ENCODE measurements around the gene EEF1AKMT3.

The EEF1AKMT3 gene

DNA sequence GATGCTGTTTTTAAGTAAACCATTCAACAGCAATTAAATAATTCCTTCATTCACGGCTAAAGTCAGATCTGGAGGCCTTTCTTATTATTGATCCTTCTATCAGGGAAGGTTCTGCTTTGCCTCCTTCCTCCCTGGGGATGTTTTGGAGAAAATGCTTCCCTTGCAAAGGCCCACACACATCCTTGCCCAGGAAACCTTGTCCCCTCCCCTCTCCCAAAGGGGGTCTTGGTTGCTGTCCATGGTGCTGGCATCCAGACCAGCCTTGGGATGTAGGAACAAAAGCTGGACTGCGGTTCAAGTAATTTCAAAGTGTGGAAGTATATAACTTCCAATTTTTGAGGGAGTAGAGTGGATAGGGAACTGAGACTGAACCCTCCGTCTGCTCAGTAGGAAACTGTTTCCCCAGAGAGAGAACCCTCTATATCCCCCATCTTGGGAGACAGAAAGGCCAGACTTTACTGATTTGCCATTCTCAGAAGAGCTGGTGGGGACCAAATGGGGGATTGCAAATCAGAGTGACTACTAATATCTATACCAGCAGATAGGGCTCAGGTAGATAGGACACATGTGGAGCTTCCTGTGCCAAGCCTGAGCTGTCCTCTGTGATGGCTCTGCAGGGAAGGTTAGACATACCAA lies 11.9 kb upstream of the EEF1AKMT3 start:
- Histone ChIP-seq H3K27me3 (replicated peaks; ENCODE audit: control insufficient read depth, insufficient read depth, low read length) (no peaks in the 10 kb centered on the region; the same call in 1 of the 2 replicates), H3K4me3 (replicated peaks; ENCODE audit: low read depth, low read length) (no peak overlapping the region), H3K36me3 (ENCODE audit: control insufficient read depth, insufficient read depth, low read length) (peaks cover 8% of the 10 kb centered on the region)
- TF ChIP-seq, protein P1, sequence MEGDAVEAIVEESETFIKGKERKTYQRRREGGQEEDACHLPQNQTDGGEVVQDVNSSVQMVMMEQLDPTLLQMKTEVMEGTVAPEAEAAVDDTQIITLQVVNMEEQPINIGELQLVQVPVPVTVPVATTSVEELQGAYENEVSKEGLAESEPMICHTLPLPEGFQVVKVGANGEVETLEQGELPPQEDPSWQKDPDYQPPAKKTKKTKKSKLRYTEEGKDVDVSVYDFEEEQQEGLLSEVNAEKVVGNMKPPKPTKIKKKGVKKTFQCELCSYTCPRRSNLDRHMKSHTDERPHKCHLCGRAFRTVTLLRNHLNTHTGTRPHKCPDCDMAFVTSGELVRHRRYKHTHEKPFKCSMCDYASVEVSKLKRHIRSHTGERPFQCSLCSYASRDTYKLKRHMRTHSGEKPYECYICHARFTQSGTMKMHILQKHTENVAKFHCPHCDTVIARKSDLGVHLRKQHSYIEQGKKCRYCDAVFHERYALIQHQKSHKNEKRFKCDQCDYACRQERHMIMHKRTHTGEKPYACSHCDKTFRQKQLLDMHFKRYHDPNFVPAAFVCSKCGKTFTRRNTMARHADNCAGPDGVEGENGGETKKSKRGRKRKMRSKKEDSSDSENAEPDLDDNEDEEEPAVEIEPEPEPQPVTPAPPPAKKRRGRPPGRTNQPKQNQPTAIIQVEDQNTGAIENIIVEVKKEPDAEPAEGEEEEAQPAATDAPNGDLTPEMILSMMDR (IDR thresholded peaks at IDR 0.05; ENCODE audit: insufficient read depth, low read length, poor library complexity, severe bottlenecking) = no peak
- DNase-seq (ENCODE audit: extremely low read depth, insufficient read length) = no peak

DNA sequence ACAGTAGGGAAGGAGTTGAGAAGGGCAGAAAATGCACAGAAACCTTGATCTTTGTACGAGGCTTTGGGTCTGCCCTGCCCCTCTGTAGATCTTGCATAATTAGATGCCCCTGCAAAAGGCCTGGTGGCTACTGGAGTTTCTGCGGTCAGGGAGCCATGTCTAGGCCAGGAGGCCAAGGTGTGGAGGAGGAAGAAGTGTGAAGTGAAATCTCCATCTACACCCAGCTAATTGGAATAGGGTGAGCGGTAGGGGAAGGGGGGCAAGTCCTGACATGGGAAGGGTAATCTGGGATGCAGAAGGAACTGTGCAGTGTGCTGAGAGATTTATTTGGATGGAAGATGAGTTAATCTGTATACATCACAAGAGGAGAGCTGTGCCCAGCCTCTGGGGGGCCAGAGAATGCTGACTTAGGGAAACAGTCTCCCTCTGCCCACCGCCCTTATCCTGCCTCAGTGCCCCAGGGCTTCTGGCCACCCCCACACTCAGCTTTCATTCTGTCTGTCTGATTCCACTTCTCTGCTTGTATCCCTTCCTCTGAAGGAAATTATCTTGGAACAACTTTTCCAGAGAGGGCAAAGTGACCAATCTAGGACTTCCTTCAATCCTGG lies 10.9 kb upstream of the EEF1AKMT3 start:
- Histone ChIP-seq H3K4me3 (replicated peaks; ENCODE audit: low read depth, low read length) (no peak overlapping the region), H3K36me3 (ENCODE audit: control insufficient read depth, insufficient read depth, low read length) (peaks cover 8% of the 10 kb centered on the region), H3K27me3 (replicated peaks; ENCODE audit: control insufficient read depth, insufficient read depth, low read length) (no peaks in the 10 kb centered on the region; the same call in 1 of the 2 replicates)
- no peak for DNase-seq (ENCODE audit: extremely low read depth, insufficient read length)
- TF ChIP-seq, protein P1 (IDR thresholded peaks at IDR 0.05; ENCODE audit: insufficient read depth, low read length, poor library complexity, severe bottlenecking) = no peak

DNA sequence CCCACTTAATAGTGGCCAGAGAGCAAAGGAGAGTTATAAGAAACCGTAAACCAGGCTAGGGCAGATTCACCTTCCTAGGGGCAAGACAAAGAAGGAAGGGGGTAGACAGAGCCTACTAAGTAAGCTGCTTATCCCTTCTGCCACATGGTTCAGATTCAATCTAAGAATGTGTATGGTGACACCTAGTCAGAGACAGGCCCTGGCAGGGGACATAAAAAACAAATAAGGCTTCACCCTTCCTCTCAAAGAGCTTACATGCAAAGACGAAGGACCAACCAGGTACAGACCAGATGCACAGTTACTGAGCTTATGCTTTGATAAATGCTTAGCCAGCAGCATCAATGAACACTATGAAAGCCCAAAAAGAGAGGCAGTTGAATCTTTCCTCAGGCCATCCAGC lies 10.0 kb upstream of the EEF1AKMT3 start:
- no peaks in the 10 kb centered on the region; the same call in 1 of the 2 replicates for H3K27me3 ChIP-seq (replicated peaks; ENCODE audit: control insufficient read depth, insufficient read depth, low read length)
- TF ChIP-seq, protein P1 (IDR thresholded peaks at IDR 0.05; ENCODE audit: insufficient read depth, low read length, poor library complexity, severe bottlenecking) = no peak
- no peak for DNase-seq (ENCODE audit: extremely low read depth, insufficient read length)

DNA sequence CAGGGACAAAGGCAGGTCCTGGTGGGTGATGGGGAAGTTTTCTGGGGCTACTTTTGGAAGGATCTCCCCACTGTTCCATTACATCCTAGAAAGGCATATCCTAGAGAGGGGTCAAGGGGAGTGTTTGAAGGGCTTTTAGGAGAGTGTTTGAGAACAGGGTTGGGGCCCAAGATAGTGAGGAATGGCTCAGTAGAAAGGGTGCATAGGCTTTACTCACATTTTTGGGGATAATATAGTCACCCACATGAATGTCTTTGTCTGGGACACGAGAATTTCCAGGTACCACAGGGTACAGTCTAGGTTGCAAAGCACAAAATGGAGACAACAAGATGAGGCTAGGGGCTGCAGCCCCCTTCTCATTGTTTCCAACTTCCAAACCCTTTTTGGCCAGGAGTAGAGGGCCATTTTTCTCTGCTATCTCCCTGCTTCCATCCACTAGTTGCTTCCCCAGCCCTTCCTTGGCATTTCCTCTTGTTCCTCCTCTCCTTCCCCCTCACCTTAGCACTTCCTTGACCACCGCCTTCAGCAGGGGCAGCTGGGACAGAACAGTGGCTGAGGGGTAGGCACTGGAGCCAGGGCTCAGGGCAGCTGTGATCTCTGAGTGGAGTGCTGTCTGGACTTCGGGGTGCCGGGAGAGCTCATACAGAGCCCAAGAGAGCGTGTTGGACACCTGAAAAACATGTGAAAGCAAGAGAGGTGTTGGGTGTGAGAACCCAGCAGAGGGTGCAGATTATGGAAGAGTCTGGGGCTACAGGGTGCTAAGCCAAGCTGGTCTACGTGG lies 8.3 kb upstream of the EEF1AKMT3 start:
- Histone ChIP-seq H3K36me3 (ENCODE audit: control insufficient read depth, insufficient read depth, low read length) (peaks cover 3% of the 10 kb centered on the region), H3K27me3 (replicated peaks; ENCODE audit: control insufficient read depth, insufficient read depth, low read length) (no peaks in the 10 kb centered on the region; the same call in 1 of the 2 replicates), H3K4me3 (replicated peaks; ENCODE audit: low read depth, low read length) (no peak overlapping the region)
- TF ChIP-seq, protein P1 (IDR thresholded peaks at IDR 0.05; ENCODE audit: insufficient read depth, low read length, poor library complexity, severe bottlenecking) = no peak
- no peak for DNase-seq (ENCODE audit: extremely low read depth, insufficient read length)

More for the DNA sequence above, 10.0 kb upstream of the EEF1AKMT3 start:
- H3K36me3 ChIP-seq (ENCODE audit: control insufficient read depth, insufficient read depth, low read length) = peaks cover 8% of the 10 kb centered on the region
- no peak overlapping the region for H3K4me3 ChIP-seq (replicated peaks; ENCODE audit: low read depth, low read length)

DNA sequence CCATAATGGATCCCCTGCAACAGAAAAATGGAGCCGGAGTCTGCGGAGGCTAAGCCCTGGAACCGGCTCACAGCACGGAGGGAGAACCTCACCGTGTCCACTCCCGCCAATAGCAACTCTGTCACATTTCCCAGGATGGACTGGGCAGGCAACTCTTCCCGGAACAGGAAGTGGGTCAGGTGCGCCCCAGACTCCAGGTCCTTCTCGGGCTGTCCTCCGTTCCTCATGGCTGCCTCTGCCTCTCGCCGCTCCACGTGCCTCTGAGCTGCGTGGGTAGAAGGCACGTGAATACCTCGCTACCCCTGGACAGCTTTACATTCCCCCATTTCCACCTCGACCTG lies 7.8 kb upstream of the EEF1AKMT3 start:
- DNase-seq (ENCODE audit: extremely low read depth, insufficient read length) = no peak
- peak overlapping the region; percentile 54 for H3K4me3 ChIP-seq (replicated peaks; ENCODE audit: low read depth, low read length)

More for the DNA sequence above, 7.8 kb upstream of the EEF1AKMT3 start:
- Histone ChIP-seq H3K27me3 (replicated peaks; ENCODE audit: control insufficient read depth, insufficient read depth, low read length) (no peaks in the 10 kb centered on the region; the same call in 1 of the 2 replicates), H3K36me3 (ENCODE audit: control insufficient read depth, insufficient read depth, low read length) (peaks cover 2% of the 10 kb centered on the region; the same call in 1 of the 2 replicates)
- TF ChIP-seq, protein P1 (IDR thresholded peaks at IDR 0.05; ENCODE audit: insufficient read depth, low read length, poor library complexity, severe bottlenecking) = no peak
